SH-SY5Y (cell line): Measurements from ENCODE around the gene SUSD3.

Experiments
- GATA2 ChIP-seq: IDR thresholded peaks from 2 replicates; pipeline ENCODE4 v1.6.1; 2011; ENCODE audit warnings: mild to moderate bottlenecking, low read depth, low read length
- GATA3 ChIP-seq: IDR thresholded peaks from 2 replicates; pipeline ENCODE4 v1.6.1; 2011; ENCODE audit warnings: low read depth, mild to moderate bottlenecking, low read length, moderate library complexity

- TF ChIP-seq GATA2 (no peak), GATA3 (no peak)
Observed at GRCh38 chr9:93010704-93011103, 47.8 kb upstream of the SUSD3 start.
